ENCODE measurements around the gene CFAP206.
"Not testable (repeated sequence)": the region's sequence is repeated elsewhere in the genome, so short reads cannot be mapped to it uniquely, and the experiment has no call there.

CFAP206 gene

DNA sequence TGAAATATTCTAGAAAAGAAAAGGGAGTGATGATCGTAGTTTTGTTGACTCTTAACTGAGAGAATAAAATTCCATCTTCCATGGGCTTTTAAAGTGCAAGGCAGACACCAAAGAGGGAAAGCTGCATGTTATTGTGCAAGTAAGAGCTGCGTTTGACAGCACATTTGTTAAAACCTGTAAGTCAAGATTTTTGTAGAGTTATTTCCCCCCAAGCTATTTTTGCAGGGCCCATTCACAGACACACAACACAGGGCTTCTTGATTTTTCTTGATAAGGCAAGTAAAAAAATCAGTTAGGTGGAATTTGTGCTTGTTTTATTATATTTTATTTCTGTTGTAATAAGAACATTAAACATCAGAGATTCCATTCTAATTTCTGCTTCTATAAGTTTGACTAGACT is 13.8 kb downstream of the CFAP206 start:
- no peak for DNase-seq (ENCODE audit: low read depth)

DNA sequence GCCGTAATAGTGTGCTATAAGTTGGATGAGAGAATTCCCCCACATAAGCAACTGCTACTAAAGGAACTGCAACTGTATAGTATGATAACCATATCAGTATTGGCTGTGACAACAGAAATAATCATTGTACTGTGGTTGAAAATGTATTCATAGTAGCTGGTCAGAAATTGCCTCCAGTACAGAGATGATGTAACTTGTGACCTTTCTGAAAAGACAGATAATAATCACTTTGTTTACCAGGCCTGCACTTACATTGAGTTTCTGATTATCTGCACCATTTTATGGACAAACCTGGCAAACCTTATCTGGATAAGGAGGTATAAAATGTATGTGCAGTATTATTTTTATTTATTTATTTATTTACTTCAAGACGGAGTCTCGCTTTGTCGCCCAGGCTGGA is 19.0 kb downstream of the CFAP206 start:
- DNase-seq (ENCODE audit: low read depth): no peak

DNA sequence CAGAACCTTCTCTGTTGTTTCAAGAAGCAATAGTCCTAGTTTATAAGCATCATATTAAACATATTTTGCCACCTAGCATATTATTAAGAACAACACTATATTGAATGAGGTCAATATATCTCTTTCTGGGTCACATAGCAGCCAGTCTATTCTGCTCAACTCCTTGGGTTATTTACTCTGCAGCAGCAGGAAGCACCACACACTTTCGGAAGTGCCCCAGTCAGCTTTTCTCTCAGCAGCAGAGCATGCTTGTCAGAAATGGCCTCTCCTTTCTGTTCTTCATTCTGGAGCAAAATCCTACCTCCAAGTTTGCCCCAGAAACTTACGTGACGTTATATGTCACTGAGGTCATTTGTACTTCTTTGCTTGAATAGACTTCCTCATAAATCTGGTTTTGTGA is 22.7 kb downstream of the CFAP206 start:
- DNase-seq (ENCODE audit: low read depth): no peak

DNA sequence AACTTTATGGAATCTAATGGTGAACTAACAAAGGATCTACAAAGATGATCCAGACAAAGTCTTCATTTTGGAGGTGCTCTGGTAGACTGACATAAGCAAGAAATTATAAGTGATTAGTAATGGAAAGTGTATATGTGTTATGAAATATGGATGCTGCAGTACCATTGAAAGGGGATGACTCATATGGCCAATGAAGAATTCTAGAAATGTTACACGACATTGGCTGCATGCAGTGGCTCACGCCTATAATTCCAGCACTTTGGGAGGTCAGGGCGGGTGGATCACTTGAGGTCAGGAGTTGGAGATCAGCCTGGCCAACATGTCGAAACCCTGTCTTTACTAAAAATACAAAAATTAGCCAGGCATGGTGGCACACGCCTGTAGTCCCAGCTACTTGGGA is 23.5 kb downstream of the CFAP206 start:
- DNase-seq (ENCODE audit: low read depth): no peak

DNA sequence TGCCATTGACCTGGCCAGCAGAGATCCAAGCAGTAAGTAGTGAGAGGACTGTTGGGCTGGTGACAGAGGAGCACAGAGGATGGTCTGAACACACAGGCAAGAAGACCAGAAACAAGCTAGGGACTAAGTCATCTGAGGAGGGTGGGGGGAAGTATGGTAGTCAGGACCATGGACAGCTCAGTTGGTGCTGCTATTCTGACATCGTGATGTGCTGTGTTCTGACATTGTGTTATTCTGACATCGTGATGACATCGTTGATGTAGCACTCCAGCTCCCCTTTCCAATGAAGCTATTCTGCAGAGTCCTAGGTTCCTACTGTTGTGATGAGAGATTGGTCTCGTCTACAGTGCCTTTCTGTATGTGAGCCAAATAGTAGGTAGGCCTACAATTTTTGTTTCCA is 28.7 kb downstream of the CFAP206 start:
- peak; percentile 19 for DNase-seq (ENCODE audit: low read depth)

DNA sequence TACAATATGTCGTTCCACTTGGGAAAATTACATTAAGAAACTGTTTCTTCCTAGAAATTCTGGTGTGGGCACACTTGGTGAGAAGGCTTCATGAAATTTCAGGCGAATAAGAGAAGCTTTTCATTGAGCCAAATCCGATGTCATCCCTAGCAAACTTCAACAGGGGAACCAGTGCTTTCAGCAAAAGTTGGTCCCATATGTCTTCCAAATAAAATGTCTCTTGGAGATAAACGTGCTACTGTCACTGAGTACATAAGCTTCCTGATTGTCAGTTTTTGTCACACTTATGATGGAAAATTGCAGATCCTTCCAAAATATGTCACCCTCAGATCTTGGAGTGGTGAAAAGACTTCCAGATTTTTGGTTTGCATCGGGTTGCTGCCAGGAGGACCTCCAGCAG is 33.9 kb downstream of the CFAP206 start:
- DNase-seq (ENCODE audit: low read depth): no peak

DNA sequence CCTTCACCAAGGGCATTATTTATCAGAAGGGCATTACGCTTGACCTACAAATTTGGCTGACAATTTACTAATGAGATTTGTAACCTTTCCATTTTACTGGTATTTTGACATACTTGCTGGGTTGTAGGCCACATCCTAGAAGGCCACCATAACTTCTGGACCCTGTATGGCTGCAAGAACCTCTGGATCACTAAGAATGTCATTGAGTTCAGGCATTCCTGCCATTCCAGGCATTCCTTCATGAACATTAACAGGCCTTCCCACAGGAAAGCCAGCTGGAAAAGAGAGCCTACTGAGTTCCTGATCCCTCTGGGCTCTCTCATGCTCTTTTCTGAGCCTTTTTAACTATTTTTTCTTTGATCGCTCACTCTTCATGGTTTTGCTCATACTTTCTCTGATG is 36.6 kb downstream of the CFAP206 start:
- DNase-seq (ENCODE audit: low read depth): no peak

DNA sequence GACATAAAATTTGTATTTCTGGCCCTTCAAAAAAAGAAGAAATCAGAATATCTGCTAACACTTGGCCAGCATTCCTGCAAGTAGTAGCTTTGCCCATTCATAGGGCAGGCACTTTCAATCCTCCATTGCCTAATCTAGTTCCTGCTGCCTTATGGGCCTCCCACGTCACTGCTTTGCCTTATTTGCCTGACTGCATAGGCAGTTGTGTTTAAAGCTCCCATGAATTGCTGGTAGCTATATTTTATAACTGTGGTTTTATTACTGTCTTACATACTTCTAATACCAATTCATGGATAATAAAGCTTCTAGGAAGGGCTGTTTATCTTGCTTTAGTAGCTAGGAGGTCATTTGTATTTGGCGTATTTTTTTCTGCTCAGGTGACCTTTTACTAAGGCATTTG is 57.3 kb downstream of the CFAP206 start:
- DNase-seq (ENCODE audit: low read depth): no peak

DNA sequence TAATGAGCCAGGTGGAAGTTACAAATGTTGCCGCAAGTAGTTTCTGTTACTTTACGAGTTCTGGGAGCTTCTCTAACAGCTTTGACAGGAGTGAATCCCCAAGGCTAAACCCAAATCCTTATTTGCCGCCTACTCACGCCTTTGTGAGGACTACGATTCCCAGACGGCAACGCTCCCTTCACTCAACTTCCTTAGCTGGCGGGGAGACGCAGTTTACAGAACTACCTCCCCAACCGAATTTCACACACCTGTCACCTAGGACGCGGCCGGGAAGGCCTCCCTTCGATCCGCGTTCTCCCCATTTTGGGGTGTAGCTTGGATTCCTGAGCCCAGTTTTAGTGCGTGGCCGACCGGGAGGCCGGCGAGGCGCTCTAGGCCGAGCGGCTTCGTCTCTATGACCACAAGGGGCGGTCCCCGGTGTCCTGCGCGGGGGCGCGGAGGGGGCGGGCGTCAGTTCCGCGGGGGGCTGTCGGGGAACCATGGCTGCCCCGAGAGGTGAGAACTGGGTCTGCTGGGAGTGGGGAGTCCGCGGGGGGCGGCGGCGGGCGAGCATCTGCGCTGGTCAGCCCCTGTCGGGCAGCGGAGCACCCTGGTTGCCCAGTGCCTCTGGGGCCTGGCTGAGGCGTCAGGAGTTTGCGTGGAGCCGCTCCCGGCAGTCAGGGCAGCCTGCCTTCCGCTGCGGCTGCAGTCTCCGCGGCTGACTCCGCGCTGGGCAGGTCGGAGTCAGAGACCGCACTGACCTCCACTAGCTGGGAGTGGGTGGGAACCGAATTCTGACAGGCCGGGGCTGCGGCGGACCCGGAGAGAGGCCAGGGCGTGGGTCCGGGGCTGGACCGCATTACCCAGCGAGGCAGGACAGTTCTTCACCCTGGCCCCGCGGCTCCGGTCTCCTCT is 65.0 kb downstream of the CFAP206 start, which contains the start of gene SLC35A1:
Gene SLC35A1 (plus strand): TSS at position 450 of the 894 bp plus-strand sequence. CDS start 30 bp downstream, at position 480.
- DNase-seq (ENCODE audit: low read depth): peak; percentile 74

DNA sequence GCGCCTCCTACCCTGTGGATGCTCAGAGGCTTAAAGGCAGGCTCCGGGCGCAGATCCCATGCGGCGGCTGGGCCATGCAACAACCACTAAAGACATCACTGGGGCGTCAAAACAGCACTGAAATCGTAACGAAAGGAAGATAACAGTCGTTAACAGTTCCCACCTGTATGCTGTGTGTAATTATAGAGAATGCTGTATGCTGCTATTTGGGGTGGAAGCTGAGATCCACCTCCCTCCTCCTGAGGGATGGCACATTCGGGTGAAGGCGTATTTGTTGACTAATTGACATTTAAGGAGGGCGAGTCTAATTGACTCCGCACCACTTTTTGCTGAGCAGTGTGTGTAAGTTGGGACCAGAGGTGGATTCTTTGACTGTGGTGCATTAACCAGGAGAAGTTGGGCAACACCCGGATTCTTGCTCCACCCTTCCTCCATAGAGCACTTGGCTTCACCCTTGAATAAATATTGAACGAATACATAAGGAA is 65.7 kb downstream of the CFAP206 start:
- DNase-seq (ENCODE audit: low read depth): no peak

DNA sequence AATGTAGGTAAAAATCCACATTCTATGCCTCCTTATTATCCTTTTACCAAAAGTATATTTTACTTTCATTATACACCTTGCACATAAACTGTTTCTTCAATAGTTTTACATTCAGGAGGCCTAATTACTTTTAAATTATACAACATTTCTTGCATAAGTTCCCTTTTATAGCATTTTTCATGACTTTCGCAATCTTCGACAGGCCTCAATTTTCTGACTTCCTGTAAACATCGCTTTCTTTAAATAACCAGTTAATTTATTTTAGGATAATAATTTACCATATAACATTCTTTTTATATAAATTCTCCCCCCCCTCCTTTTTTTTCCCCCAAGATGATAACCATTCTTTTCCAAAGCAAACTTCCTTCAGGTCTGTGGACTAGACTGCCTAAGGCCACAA is 74.2 kb downstream of the CFAP206 start:
- no peak for DNase-seq (ENCODE audit: low read depth)

DNA sequence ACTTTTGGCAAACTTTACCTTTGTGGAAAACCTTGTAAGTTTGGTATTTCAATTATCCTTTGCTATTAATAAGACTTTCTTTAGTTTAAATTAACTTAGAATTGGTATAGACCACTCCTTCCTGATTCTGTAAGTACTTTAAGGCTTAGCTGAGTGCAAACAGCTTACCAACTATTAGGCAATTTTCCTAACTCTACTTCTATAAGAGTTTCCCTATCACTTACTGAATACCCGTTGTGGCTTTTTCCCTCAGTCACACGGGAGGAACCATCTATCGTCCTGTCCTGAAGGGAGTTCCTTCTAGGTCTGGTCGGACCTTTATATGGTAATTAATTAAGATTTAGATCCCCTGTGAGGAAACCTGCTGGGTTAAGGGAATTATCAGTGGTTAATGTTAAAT is 74.6 kb downstream of the CFAP206 start:
- no peak for DNase-seq (ENCODE audit: low read depth)

DNA sequence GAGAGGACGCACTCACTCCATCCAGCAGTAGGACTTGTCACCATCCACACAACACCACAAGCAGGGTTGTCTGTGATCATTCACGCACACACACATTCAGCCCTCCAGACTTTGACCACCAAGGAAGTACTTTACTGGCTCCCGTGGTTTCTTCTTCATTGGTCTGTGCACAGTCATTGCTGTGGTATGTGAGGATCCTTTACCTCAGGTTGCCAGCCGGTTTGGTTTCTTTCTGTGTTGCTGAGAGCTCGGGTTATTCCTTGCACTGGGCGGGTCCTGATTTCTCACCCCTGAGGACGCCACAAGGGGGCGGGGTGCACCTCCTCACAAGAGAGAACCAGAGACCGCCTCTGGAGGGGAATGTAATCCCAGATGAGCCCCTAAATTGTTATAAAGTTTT is 76.2 kb downstream of the CFAP206 start:
- DNase-seq (ENCODE audit: low read depth): no peak

DNA sequence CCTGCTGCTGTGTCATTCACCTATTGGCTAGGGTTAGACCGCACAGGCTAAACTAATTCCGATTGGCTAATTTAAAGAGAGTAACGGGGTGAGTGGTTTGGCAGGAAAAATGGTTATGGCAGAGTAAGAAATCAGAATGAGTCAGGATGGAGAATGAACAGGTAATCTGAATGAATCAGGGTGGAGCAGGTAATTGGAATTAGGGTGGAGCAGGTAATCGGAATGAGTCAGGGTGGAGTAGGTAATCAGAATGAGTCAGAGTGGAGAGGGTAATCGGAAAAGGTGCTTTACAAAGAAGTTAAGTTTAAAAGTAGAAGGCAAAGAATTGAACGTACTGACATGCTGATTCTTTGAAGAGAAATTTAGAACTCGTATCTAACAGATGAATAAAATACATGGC is 76.7 kb downstream of the CFAP206 start:
- DNase-seq (ENCODE audit: low read depth): no peak

DNA sequence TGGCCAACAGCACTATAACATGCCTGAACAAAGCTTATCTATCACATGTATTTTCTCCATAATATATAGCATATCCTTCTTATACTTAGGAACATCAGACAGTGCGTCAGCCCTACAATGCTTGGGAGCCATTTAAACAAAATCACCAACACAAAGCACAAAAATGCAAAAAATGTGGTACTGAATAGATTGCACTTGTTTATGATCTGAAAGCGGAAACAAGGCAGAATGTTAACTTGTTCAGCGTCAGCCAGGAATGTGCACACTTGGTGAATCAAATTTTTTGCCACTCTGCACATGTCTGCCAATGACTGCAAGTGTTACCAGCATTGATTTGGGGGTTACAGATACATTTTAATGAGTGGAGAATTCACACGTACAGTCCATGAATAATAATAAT is 79.8 kb downstream of the CFAP206 start:
- DNase-seq (ENCODE audit: low read depth): no peak

DNA sequence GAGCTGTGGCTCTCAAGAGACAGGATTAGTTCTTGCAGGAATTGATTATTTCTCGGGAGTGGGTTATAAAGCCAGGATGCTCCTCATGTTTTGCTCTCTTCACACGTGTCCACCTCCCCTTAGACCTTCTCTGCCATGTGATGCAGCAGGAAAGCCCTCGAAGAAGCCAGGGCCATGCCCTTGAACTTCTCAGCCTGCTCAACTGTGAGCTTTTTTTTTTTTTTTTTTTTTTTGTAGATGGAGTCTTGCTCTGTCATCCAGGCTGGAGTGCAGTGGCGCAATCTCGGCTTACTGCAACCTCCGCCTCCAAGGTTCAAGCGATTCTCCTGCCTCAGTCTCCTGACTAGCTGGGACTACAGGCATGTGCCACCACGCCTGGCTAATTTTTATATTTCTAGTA is 81.6 kb downstream of the CFAP206 start:
- DNase-seq (ENCODE audit: low read depth): not testable (repeated sequence)

DNA sequence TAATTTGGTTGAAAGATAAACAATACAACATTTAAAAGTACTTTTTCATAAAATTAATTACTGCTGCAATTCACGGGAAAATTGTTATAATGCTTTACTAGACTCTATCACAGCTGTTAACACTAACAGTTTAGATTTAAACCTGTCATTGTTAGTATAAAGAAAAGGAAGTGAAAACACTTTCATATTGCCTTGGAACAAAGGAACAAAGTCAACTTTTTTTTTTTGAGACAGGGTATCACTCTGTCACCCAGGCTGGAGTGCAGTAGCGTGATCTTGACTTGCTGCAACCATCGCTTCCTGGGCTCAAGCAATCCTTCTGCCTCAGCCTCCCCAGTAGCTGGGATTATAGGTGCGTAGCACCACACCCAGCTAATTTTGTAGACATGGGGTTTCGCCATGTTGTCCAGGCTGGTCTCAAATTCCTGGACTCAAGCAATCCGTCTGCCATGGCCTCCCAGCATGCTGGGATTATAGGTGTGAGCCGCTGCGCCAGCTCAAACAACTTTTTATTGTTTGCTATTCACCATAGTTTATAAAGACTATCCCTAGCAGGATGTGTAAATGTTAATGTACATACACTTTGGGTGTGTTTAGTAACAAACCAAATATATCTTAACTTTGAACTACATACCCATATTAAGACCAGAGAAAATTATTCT is 87.1 kb downstream of the CFAP206 start:
- DNase-seq (ENCODE audit: low read depth): no peak

DNA sequence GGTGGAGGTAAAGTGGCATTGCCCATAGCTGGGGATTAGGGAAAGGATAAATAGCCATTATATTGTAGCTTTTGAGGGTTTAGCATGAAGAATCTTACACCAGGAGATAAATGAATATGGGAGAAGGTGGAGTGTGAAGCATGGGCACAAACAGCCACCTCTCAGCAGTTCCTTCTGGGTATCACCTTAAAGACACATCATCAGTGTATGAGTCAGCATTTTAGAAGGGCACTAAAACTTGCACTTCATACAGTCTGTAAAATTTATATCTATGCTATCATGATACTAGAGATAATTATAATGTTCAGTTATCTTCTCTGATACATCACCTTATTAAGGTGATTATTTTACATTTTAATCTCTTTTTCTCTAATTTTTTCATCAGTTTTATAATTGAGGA is 90.3 kb downstream of the CFAP206 start:
- DNase-seq (ENCODE audit: low read depth): no peak

DNA sequence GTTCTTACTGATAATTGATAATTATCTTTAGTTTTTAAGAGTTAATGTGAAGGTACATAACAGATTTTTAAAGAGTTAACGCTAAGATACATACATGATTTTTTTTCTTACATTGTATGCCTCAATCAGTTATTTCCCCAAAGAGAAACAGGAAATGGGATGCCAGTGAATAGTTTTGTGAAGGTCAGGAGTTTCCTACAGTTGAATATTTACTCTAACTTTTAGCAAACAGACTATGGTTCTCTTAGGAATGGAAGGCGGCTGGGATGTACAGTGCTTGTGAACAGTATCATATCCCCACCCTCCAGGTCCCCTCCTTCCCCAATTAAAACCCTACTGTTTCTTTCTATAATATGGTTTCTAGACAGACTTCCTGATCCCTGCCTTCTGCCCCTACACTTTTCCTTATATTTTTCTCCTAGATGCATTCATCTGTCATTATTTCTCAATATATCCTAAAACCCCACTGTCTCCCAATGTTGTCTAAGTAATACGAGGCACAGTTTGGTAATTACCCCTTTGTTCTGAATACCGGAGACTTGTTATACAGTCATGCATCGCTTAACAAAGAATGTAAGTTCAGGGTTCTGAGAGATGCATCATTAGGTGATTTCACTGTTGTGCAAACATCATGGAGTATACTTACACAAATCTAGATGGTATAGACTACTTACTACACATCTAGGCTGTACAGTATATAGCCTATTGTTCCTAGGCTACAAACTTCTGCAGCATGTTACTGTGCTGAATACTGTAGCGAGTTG is 94.2 kb downstream of the CFAP206 start:
- DNase-seq (ENCODE audit: low read depth): no peak

DNA sequence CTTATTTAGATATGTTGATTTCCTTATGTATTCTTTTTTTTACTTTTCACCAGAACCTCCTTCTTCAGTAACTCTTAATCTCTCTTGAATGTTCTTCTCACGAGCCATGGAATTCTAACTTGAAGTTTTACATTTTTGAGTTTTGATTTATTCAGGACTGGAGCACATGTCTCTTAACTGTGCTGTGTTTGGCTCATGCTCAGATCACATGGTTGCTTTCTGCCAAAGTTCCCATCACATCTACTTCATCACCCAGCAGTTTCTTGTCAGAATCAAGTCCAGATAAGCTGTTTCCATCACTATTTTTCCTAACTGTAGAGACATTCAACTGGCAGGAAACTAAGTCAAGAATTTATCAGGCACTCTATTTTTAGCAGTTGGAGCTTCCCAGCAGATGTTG is 96.7 kb downstream of the CFAP206 start:
- no peak for DNase-seq (ENCODE audit: low read depth)

All from stimulated activated CD8-positive, alpha-beta memory T cell treated with anti-CD3 and anti-CD28 coated beads, Interleukin-15, amount 100 ng/mL, for 1 hour (primary cell).